Activated CD8-positive, alpha-beta memory T cell treated with anti-CD3 and anti-CD28 coated beads, Interleukin-2, amount 50 U/mL, for 4 hours (primary cell): ENCODE measurements around the gene GPR61.

Experiments used
- DNase-seq: peaks from one replicate; pipeline ENCODE4 v3.0.0-alpha.2; 2020

The GPR61 gene

GRCh38 chr1:109573785-109574184 is 34.1 kb downstream of the GPR61 start:
- no peak for DNase-seq

GRCh38 chr1:109578947-109579443 is 39.3 kb downstream of the GPR61 start:
- no peak for DNase-seq

GRCh38 chr1:109579491-109579890 is 39.8 kb downstream of the GPR61 start:
- no peak for DNase-seq

- DNase-seq, result no peak
These were observed 42.3 kb downstream of the GPR61 start for GRCh38 chr1:109582021-109582420.

- no peak for DNase-seq
These were observed 45.1 kb downstream of the GPR61 start for GRCh38 chr1:109584766-109585165.

GRCh38 chr1:109586055-109586454 is 46.4 kb downstream of the GPR61 start:
- no peak for DNase-seq

GRCh38 chr1:109589177-109589576 is 49.5 kb downstream of the GPR61 start:
- no peak for DNase-seq

- no peak for DNase-seq
These were observed 50.0 kb downstream of the GPR61 start for GRCh38 chr1:109589679-109590078.

GRCh38 chr1:109592916-109593315 is 53.2 kb downstream of the GPR61 start:
- no peak for DNase-seq

- no peak for DNase-seq
These were observed 55.9 kb downstream of the GPR61 start for GRCh38 chr1:109595531-109595930.
